HL-60 (cell line): Measurements from ENCODE around the gene KCNH1.

ENCODE experiments used
- DNase-seq, 2 experiments: peaks; one replicate each; pipeline ENCODE4 v3.0.0-alpha.2; 2010 to 2020; ENCODE audit warnings: low read depth in 1 of 2, low spot score in 1 of 2
- H3K27ac ChIP-seq: fragments of 250-450 bp; sonication (Bioruptor Pico); replicated peaks from 2 replicates; pipeline ENCODE4 v1.5.1; 2020; ENCODE audit warnings: mild to moderate bottlenecking, moderate library complexity
- H3K27me3 ChIP-seq: fragments of 250-450 bp; sonication (Bioruptor Pico); 2 replicates; pipeline ENCODE4 v1.5.1; 2021; ENCODE audit warnings: mild to moderate bottlenecking, moderate library complexity; ENCODE audit not compliant: insufficient read depth, poor library complexity, severe bottlenecking
- H3K4me3 ChIP-seq: replicated peaks from 2 replicates; pipeline ENCODE4 v1.5.1; 2011; ENCODE audit warnings: mild to moderate bottlenecking, control low read depth, low read length; ENCODE audit not compliant: insufficient read depth
- GABPA ChIP-seq: IDR thresholded peaks from 2 replicates; pipeline ENCODE4 v1.6.1; 2012; ENCODE audit warnings: low read depth
- POLR2AphosphoS5 ChIP-seq: IDR thresholded peaks from 2 replicates; pipeline ENCODE4 v1.6.1; 2012; ENCODE audit warnings: low read depth
- SPI1 ChIP-seq: IDR thresholded peaks from 2 replicates; pipeline ENCODE4 v1.6.1; 2012; ENCODE audit warnings: low read depth, mild to moderate bottlenecking, borderline replicate concordance
- TF ChIP-seq, protein P1 (sequence below): IDR thresholded peaks from one replicate; pipeline ENCODE4 v1.5.1; 2011; ENCODE audit warnings: low read length, control low read depth, inconsistent platforms; ENCODE audit not compliant: insufficient read depth
- TF ChIP-seq, protein P2 (sequence below): IDR thresholded peaks from 2 replicates; pipeline ENCODE4 v1.6.1; 2012; ENCODE audit warnings: low read depth; ENCODE audit not compliant: insufficient replicate concordance

Gene KCNH1

DNA sequence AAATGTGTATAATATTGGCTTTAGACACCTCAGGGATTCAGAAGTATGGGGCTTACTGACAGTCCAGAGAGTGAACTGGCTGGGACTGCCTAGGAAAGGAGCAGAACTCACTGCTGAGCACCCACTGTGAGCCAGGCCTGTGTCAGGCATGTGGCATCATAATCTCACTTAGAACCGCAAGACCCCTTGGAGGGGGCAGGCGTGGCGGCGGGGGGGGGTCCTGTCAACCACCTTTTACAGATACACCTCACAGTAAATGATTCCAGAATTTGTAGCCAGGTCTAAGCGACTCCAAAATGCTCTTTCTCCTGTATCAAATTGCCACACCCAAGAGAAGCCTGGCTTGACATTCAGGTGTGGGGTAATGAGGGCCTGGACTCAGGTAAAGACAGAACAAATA, 235.5 kb downstream of the KCNH1 start:
- H3K27ac ChIP-seq, result no peak overlapping the region
- H3K4me3 ChIP-seq, result no peak overlapping the region
- DNase-seq, result no peak
- no peaks in the 10 kb centered on the region for H3K27me3 ChIP-seq
- no peak for TF ChIP-seq GABPA
- TF ChIP-seq, protein P1, sequence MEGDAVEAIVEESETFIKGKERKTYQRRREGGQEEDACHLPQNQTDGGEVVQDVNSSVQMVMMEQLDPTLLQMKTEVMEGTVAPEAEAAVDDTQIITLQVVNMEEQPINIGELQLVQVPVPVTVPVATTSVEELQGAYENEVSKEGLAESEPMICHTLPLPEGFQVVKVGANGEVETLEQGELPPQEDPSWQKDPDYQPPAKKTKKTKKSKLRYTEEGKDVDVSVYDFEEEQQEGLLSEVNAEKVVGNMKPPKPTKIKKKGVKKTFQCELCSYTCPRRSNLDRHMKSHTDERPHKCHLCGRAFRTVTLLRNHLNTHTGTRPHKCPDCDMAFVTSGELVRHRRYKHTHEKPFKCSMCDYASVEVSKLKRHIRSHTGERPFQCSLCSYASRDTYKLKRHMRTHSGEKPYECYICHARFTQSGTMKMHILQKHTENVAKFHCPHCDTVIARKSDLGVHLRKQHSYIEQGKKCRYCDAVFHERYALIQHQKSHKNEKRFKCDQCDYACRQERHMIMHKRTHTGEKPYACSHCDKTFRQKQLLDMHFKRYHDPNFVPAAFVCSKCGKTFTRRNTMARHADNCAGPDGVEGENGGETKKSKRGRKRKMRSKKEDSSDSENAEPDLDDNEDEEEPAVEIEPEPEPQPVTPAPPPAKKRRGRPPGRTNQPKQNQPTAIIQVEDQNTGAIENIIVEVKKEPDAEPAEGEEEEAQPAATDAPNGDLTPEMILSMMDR, result no peak
- TF ChIP-seq POLR2AphosphoS5, result no peak
- no peak for TF ChIP-seq SPI1
- TF ChIP-seq, protein P2, sequence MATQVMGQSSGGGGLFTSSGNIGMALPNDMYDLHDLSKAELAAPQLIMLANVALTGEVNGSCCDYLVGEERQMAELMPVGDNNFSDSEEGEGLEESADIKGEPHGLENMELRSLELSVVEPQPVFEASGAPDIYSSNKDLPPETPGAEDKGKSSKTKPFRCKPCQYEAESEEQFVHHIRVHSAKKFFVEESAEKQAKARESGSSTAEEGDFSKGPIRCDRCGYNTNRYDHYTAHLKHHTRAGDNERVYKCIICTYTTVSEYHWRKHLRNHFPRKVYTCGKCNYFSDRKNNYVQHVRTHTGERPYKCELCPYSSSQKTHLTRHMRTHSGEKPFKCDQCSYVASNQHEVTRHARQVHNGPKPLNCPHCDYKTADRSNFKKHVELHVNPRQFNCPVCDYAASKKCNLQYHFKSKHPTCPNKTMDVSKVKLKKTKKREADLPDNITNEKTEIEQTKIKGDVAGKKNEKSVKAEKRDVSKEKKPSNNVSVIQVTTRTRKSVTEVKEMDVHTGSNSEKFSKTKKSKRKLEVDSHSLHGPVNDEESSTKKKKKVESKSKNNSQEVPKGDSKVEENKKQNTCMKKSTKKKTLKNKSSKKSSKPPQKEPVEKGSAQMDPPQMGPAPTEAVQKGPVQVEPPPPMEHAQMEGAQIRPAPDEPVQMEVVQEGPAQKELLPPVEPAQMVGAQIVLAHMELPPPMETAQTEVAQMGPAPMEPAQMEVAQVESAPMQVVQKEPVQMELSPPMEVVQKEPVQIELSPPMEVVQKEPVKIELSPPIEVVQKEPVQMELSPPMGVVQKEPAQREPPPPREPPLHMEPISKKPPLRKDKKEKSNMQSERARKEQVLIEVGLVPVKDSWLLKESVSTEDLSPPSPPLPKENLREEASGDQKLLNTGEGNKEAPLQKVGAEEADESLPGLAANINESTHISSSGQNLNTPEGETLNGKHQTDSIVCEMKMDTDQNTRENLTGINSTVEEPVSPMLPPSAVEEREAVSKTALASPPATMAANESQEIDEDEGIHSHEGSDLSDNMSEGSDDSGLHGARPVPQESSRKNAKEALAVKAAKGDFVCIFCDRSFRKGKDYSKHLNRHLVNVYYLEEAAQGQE, result no peak

DNA sequence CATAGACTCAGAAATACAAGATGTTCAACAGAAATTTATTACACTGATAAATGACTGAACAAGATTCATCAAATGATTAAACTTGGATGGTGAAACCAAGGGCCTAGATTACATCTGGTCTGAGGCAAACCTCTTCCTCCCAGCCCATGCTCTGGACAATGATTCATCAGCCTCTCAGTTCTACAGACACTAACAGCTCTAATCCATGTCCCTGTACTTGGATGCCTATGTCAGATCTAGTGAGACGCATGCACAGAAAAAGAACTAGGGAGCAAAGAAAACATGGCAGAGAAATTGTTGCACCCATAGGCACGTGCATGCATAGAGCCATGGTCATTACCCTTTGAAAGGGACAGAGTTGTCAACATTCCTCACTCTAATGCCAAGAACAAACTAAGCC, 250.1 kb downstream of the KCNH1 start:
- Histone ChIP-seq H3K27ac (no peak overlapping the region), H3K27me3 (no peaks in the 10 kb centered on the region), H3K4me3 (no peak overlapping the region)
- DNase-seq, result no peak
- TF ChIP-seq POLR2AphosphoS5 (no peak), GABPA (no peak), SPI1 (no peak)
- TF ChIP-seq, protein P1, result no peak
- TF ChIP-seq, protein P2, result no peak

DNA sequence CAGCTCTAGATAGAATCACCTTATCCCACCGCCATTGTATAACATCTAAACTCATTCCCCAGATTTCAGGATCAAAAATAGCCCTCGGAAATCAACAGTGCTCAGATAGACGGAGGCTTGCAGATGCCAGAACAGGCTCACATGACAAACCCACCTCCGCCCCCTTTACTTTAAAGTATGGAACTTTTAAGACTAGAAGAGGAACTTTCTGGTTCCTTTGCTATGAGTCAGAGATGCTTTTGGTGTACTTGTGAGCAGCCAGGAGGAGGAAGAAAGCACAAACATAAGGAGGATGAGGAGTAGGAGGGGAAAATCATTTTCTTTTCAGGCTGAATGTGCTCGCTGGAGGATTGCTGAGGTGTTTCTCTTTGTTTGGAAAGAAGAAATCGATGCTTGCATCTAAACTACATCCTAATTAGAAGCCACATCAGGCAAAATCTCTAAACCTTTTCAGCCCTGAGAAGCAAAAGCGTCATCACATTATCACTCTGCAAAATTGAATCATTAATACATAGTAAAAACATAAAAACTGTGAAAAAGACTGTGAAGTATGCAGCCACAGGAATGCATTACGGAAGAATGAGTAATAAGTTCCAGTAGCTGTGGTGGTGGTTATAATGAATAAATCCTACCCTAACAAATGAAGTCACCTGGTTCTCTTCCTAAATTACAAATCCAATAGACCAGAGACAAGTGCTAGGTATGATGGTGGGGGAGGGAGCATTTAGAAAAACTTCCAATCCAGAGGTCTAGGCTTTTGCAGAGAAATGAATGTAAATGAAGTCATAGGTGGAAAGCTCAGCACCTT, 251.3 kb downstream of the KCNH1 start:
- DNase-seq, result no peak
- Histone ChIP-seq H3K27ac (no peak overlapping the region), H3K27me3 (no peaks in the 10 kb centered on the region), H3K4me3 (no peak overlapping the region)
- TF ChIP-seq SPI1 (no peak), POLR2AphosphoS5 (no peak), GABPA (no peak)
- TF ChIP-seq, protein P2, result no peak
- TF ChIP-seq, protein P1, result no peak
